HG03439 (cell line): ENCODE data around the gene INSL3.

Source experiments
- ATAC-seq: cut with Tn5 transposase; IDR thresholded peaks from one replicate; pipeline ENCODE4 v1.9.1; 2021; ENCODE audit warnings: mild to moderate bottlenecking, moderate library complexity; ENCODE audit not compliant: unreplicated experiment

Gene INSL3

DNA sequence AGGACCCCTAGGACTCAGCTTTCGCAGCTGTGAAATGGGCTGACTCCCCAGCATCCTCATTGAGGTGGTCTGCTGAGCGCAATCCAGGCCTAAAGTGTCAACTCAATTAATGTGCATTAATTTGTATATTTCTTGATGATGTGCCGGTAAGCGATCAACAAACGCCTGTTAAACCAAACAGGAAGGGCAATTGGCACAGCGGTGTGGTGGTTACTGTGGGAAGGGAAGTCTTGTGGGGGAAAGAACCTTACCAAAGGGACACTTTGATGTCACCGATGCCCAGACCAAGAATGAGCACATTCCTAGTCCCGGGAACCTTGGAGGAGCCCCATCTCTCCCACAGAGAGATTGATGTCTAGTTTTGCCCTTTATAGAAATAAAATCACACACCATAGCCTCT, 24.8 kb upstream of the INSL3 start:
- no peak for ATAC-seq

DNA sequence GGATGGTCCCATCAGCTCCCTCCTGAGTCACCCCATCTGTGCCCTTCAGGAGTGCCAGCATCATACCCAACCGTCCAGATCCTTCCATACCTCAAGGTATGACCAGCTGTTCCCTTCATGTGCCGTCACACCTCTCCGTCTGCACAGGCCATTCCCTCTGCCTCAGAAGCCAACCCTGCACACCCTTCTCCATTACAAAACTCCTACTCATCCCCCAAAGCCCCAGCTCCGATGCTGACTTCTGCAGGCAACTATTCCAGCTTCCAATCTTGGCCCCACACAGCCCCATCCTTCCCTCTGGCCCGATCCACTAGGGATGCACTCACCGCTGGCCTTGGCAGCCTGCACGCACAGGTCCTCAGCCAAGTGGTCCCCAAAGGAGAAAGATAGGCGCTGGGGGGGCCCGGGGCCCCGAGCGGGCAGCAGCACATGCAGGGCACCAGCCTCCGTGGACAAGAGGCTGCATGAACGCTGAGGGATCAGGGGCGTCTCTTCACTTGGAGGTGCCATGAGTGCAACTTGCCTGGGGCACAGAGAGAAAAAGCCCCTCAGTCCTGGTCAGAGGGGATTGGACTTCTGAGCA, 22.7 kb upstream of the INSL3 start:
- ATAC-seq = no peak

DNA sequence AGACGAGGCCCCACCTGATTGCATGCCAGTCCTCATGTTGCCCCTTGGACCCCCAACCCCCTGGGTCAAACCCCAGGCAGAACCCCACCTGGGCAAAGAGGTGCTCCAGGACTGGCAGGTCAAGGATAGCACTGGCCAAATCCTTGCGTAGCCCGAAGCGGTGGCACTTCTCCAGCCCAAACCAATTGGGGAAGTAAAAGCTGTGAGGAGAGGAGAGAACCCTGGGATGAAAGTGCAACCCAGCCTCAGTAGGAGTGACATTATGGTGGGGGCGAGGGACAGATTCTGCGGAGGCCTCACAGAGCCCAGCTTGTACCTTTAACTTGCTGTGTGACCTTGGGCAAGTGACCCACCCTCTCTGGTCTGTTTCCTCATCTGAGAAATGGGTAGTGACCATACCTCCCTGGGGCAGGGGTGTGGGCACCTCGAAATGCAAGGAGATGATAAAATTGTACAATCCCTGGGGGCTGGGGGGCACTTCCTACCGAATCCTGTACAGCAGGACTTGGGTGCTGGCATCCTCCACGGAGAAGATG, 22.0 kb upstream of the INSL3 start:
- ATAC-seq = no peak

DNA sequence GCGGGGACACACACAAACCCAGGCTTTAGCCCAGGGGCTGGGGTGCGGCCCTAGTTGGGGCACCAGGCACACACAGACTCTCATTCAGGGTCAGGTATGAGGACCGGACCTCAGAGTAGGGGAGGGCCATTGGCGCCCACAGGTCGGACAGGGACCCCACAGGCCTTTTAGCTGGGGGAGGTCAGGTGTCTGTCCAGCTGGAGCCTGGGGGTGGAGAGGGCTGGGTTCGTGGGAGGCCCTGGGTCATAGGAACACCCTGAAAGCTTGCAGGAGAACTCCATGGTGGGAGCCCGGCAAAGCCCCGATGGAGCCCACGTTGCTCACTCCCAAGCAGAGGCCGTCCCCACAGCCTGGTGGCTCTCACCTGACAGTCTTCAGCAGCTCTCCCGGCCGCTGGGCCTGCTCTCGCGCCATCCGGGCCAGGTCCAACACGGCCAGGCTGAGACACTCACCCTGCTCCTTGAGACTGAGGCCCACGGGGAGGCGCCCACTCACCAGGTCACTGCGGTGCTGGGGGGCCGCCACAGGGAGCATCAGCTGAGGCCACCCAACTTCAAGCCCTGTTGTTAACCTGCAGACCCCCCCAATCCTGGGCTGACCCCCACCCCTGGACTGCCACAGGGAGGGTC, 21.5 kb upstream of the INSL3 start:
- no peak for ATAC-seq

DNA sequence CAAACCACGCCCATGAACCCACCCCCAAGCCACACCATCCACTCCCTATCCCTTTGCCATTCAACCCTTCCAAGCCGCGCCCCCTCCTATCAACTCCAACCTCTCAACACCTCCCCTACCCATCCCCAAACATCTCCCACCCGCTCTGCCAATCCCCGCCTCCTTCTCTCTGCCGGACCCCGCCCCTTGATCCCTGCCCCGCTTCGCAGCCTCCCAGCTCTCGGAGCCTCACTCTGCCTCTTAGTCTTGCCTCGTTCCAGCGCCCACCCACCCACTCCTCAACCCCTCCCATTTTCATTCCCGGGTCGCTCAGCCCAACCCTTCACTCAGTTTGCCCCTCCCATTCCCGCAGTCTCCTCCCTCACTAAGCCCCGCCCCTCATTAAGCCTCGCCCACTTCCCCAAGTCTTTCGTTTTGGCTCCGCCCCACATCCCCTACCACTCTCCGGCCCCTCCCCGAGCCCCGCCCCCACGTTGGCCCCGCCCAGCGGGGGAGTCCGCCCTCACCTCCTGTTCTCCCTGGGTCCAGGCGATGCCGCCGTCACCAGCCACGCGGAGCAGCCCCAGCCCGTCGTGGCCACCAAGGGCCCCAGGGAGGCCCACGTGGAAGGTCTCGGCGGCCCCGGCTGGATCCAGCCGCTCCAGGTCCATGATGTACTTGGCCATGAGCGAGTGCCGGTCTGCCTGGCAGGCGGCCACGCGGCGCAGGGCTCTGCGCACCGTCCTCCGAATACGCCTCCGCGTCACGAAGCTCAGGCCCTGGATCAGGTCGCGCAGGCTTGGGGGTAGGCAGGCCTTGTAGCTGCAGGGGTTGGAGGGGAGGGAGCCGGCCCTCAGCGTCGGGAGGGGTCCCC, 20.7 kb upstream of the INSL3 start:
- no peak for ATAC-seq

DNA sequence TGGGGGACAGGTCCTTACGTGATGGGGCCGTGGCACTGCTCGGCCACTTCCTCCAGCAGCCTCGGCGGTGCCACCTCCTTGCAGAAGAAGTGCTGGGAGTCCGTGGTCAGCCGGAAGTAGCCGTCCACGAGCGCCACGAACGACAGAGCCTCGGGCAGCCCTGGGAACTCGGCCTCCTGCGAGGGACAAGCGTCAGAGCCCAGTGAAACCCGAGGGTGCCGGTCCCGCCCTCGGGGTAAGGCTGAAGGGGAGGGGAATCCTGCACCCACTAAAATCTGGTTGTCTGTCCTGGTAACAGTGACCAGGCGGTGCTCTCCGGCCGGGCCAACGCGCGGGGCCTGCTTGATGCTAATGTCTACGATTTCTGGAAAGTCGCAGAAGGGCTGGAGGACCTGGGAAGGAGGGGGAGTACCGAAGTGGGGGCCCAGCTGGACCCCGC, 20.1 kb upstream of the INSL3 start:
- ATAC-seq = no peak

DNA sequence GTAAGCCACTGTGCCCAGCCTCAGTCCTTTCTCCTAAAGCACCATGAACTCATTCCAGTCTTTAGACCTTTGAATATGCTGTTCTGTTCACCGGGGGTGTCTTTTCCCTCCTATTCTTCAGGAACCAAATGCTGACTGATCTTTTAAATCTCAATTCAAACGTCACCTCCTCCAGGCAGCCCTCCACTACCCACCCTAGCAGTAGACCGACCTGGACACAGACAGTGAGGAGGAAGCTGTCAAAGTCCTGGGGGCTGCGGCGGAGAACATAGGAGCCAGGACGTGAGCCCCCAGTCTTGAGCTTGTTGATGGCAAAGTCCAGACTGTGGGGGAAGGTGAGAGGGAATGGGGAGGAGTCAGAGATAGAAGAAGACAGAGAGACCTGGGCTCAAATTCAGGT, 18.7 kb upstream of the INSL3 start:
- ATAC-seq = no peak

DNA sequence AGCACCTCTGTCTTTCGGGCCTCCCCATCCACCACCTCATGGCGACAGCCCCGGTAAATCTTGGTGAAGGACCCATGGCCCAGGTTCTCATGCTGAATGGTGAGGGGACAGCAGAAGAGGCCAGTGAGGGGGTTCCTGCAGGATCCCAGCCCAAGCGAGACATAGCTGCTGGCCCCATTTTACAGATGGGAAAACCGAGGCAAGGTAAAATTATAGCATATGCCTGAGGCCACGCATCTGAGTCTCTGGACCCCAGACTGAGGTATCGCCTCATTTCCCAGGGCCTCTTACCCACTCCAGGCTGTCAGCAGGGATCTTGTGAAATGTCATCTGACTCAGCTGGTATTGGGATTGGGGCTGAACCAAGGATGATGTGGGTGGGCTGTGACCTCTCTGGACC, 16.7 kb upstream of the INSL3 start:
- ATAC-seq = no peak

DNA sequence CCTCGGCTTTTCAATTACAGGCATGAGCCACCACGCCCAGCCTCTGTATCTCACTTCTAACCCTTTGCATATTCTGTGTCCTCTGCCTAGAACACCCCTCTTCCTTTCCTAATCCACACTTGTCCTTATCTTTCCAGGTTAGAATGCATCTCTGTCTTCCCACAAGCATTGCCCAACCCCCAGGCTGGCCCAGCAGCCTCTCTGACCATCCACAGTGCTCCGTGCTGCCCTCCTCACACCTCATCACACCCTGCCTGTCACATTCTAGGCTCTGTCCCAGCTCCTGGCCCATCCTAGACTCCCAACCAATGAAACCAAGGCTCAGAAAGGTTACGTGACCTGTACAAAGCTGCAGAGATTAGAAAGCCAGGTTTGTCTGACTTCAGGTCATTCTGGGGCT, 15.2 kb upstream of the INSL3 start:
- no peak for ATAC-seq

DNA sequence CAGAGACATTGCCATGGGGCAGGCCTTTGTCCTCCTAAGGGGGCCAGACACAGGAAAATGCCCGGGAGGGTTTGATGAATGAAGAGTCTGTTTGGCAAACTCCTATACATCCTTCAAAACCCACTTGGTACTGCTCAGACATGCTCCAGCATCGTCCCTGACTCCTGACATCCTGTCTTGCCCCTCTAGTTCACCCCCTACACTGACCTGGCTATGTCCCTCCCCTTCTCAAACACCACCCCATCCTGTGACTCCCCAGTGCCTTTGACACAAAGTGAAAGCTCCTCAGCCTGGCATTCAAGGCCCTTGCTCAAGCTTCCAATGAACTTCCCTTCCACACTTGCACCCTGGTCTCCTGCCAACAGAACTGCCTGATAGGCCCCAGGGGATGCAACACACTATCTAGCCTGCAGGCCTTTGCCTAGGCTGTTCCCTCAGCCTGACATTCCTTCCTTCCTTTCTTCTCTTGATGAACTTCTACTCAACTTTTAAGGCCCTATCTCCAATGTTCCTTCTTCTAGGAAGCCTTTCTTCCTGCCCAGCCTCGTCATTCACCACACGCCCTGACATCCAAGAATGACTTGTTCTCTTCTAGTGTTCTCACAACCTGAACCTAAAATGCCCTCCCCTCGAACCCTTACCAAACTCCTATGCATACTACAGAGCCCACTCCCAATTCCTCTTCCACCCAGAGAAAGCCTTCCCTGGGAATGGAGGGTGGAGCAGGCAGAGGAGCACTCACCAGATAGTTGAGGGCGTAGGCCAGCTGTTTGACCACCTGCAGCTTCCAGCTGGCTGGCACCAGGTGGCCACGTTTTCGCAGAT, 14.1 kb upstream of the INSL3 start:
- ATAC-seq = no peak

DNA sequence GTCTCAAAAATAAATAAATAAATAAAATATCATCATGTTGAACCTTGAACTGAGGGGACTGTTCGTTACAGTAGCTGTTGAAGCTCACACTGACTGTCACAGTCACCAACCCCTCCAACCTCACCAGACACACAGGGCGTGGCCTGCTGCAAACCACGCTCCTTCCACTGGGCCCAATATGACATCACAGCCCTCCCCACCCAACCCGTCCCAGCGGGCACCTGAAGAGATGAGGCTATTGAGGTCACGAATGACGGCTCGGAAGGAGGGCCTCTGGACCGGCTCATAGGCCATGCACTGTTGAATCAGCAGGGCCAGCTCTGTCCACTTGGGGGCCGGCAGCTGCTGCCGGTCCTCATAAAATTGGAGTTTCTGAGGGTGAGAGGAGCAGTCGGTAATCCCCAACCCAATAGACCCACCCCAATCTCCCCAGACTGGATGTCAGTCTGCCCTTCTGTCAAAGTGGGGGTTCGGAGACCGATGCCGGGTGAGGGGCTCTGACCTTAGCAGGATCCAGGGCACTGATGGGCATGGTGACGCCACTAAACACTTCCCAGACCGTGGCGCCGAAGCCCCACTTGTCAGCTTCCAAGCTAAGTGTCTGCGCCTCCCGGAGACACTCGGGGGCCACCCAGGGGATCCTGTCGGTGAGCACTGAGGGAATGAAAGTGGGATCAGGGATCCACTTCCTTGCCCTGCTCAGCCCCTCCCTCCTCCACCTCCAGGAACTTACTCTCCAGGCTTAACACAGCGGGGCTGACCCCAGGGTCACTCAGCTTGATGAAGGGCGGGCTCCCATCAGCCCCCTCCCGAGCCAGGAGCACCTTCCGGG, 13.2 kb upstream of the INSL3 start:
- ATAC-seq = no peak

DNA sequence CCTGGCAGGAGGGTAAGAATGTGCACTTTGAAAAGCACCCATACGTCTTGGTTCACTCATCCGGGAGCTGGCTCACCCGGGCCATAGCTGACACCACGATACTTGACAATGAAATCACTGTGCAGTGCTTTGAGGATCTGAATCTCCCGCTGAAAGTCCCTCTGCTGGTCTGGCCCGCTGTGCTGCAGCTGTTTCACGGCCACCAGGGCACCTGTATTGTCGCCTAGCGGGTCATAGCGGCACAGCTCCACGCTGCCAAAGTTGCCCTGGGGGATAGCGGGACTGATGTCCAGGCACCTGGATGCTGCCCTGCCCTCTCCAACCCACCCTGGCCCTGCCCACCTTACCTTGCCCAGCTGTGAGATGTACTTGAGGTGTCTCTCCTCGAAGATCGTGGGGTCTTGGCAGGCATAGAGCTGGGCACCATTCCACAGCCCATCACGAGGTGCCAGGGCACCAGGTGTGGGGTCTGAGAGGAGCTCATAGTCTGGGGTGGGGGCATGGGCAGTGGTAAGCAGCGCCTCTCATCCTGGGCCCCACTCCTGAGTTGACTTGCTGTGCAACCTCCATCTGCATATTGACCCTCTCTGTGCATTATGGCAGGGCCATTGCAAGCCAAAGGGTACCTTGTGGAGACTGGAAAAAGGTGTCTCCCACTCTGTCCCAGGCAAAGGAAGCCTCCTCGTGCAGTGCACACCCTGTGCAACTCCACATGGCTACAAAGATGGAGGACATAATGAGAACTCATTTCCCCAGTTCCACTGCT, 11.3 kb upstream of the INSL3 start:
- no peak for ATAC-seq

DNA sequence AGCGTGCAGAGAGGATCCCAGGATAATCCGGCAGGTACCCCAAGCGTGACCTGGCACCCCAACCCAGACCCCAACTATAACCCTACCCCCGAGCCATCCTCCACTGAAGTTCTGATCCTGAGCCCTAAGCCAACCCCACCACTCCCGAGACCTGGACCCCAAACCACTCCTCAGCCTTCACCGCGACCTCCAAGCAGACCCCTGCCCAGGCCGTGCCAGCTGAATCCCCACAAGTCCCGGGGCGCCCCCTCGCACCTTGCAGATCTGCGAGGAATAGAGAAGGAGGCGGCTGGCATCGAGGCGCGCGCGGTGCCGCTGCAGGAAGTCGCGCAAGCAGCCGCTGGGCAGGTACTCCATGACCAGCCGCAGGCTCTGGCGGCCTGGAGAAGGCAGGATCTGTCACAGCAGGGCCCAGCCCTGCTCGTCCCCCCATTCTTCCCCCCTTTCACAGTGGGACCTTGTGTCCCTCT, 10.1 kb upstream of the INSL3 start:
- ATAC-seq = no peak

DNA sequence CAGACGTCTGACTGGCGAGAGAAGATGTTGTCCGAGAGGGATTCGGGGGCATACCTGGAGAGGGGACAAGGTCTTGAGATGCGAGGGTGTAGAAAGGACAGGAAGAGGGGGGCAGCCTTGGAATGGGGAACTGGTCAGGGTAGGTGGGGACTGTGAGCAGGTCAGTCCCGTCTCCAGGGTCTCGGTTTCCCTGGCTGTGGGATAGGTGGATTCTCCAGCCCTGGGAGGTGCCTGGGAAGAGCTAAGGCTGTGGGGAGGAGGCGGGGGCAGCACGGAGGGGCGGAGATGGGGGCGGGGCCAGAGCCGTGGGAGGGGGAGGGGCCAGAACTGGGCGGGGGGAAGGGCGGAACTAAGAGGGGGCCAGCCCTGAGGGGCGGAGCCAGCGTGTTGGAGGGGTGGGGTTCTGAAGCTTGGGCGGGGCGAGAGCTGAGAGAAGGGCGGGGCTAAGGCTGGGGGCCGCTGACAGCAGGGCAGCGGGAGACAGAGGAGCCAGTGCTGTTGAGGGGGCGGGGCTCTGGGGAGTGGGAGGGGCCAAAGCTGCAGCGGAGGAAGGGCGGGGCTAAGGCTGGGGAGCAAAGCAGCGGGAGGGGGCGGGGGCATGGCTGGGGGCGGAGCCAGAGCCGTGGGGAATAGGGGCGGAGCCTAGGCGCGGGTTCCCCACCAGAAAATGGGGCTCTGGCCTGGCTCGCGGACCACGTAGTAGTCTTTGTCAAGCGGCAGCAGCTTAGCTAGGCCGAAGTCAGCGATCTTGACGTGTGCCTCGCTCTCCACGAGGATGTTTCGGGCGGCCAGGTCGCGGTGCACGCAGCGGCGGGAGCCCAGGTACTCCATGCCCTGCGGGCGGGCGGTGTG, 9.5 kb upstream of the INSL3 start:
- no peak for ATAC-seq

DNA sequence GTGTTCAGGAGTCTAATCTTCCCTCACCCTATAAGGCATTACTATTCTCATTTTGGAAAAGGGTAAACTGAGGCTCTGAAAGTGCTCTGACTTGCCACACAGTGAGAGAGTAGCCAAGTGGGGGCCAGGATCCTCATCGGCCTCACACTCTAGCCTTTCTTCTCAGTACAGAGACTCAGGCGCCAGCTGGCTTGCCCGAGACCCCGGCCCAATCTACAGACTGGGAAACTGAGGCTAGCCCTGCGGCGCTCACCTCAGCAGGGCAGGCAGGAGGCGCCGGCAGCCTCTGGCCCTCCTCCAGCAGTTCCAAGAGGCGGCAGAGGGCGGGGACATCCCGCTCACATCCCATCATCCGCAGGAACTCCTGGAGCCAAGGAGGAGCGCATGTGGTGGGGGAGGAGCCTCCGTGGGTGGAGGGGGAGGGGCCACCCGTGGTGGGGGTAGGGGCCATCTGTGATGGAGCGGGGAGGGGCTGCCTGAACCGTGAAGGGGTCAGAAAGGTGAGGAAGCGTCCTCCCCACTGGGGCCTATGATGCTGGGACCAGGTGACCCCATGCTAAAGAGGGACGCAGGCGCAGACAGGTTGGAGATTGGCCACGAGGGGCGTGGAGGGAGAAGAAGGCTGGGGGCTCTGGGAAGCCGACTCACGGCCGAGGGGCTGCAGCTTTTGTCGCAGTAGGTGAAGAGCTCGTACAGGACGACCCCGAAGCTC, 8.7 kb upstream of the INSL3 start:
- ATAC-seq = no peak

DNA sequence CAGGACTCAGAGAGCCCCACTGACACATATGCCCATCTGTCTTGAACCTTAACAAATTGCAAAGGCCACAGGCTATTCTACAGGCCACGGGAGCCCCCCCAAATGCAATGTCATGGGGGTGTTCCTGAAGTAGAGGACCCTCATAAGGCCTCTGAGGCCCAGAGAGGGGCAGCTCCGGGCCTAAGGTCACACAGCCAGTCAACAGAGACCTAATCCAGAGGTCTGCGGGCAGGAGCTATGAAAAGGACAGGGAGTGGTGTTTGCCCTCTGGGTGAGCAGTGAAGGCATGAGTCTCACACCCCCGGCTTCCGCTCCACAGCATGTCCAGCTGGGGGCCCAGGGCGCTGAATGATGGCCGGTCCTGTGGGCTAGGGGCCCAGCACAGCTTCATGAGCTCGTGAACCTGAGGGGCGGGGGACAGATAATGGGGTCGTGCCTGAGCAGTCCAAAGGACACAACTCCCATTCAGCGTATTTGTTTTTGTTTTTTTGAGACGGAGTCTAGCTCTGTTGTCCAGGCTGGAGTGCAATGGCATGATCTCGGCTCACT, 5.3 kb upstream of the INSL3 start:
- no peak for ATAC-seq

DNA sequence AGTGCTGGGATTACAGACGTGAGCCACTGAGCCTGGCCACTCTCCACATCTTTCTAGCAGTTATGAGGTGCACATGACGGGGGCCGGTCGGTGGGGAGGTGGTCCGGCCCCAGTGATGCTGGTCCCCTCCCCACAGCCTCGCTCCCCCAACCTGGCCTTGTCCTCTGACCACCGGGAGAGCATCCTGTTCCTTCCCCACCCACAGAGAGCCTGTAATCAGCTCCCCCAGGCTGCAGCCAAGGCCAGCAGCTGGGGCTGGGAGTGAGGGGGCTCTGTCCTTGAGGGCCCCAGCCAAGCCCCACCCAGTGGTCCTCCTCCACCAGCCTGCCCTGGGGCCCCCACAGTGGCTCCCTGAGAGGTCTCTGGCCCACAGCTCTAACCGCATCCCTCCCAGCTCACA, 3.0 kb upstream of the INSL3 start:
- no peak for ATAC-seq
